PFSK-1 (cell line): ENCODE results near the gene RNPS1.

ENCODE experiments used
- FOXP2 ChIP-seq: optimal IDR thresholded peaks from 2 replicates; pipeline ENCODE3; 2011; ENCODE audit warnings: borderline replicate concordance, control low read depth, inconsistent platforms; ENCODE audit not compliant: insufficient read depth; ENCODE audit errors: extremely low read length, extremely low read depth
- SIN3A ChIP-seq: IDR thresholded peaks from 2 replicates; pipeline ENCODE4 v1.6.1; 2012; ENCODE audit warnings: mild to moderate bottlenecking, low read length, moderate library complexity, borderline replicate concordance; ENCODE audit not compliant: insufficient read depth

- TF ChIP-seq SIN3A: no peak
- no peak for TF ChIP-seq FOXP2
Measured at GRCh38 chr16:2244301-2244700, 23.6 kb downstream of the RNPS1 start.
